Effector memory CD8-positive, alpha-beta T cell (primary cell): ENCODE results near the gene FXYD4.
"Not testable (repeated sequence)": the region's sequence is repeated elsewhere in the genome, so short reads cannot be mapped to it uniquely, and the experiment has no call there.

Experiments used
- ATAC-seq: fragments of 150-1000 bp; cut with Tn5 transposase; replicated peaks from 2 replicates; pipeline ENCODE4 v1.10.0; 2021; ENCODE audit warnings: mild to moderate bottlenecking, moderate library complexity
- DNase-seq, 3 experiments: peaks; one replicate each; pipeline ENCODE4 v3.0.0; 2021
- H3K27ac Mint-ChIP-seq, 2 donors: one replicate each; pipeline ENCODE4 v1.8.0; 2022; ENCODE audit warnings: mild to moderate bottlenecking in 2 of 2, mixed read lengths in 2 of 2, moderate library complexity in 2 of 2
- H3K27me3 Mint-ChIP-seq, 2 donors: one replicate each; pipeline ENCODE4 v1.8.0; 2022; ENCODE audit warnings: mixed read lengths in 2 of 2
- H3K36me3 Mint-ChIP-seq: one replicate; pipeline ENCODE4 v1.8.0; 2022; ENCODE audit warnings: mild to moderate bottlenecking, moderate library complexity, mixed read lengths; ENCODE audit not compliant: insufficient read depth
- H3K4me1 Mint-ChIP-seq, 2 donors: one replicate each; pipeline ENCODE4 v1.8.0; 2022; ENCODE audit warnings: low read depth in 2 of 2, mixed read lengths in 2 of 2
- H3K4me3 Mint-ChIP-seq, 2 donors: one replicate each; pipeline ENCODE4 v1.8.0; 2022; ENCODE audit warnings: mild to moderate bottlenecking in 2 of 2, mixed read lengths in 2 of 2, moderate library complexity in 2 of 2
- H3K9me3 Mint-ChIP-seq, 2 donors: one replicate each; pipeline ENCODE4 v1.8.0; 2022; ENCODE audit warnings: mixed read lengths in 2 of 2

The FXYD4 gene

GRCh38 chr10:43386981-43387677 lies 15.7 kb downstream of the FXYD4 start:
- no peak for ATAC-seq
- H3K36me3 Mint-ChIP-seq, result peaks cover 75% of the 10 kb centered on the region
- H3K27me3 Mint-ChIP-seq, result no peaks in the 10 kb centered on the region
- DNase-seq, result no peak
- peak overlapping the region; percentile 87 to 90 for H3K27ac Mint-ChIP-seq
- peaks cover 44 to 54% of the 10 kb centered on the region in 2 donors for H3K4me1 Mint-ChIP-seq
- H3K9me3 Mint-ChIP-seq, result no peaks in the 10 kb centered on the region
- H3K4me3 Mint-ChIP-seq, result no peak overlapping the region

- Mint-ChIP-seq H3K36me3 (peaks cover 79% of the 10 kb centered on the region), H3K9me3 (no peaks in the 10 kb centered on the region), H3K27ac (peak overlapping the region; percentile 87 to 90), H3K4me1 (peaks cover 48 to 60% of the 10 kb centered on the region in 2 donors), H3K27me3 (no peaks in the 10 kb centered on the region), H3K4me3 (peak overlapping the region in 1 of 2 donors; percentile 44)
- ATAC-seq (no peak), DNase-seq (no peak)
These were observed 16.2 kb downstream of the FXYD4 start for GRCh38 chr10:43387678-43388032.

GRCh38 chr10:43389867-43390266 lies 18.4 kb downstream of the FXYD4 start:
- Mint-ChIP-seq H3K9me3 (no peaks in the 10 kb centered on the region), H3K27ac (peak overlapping the region; percentile 35 to 87), H3K36me3 (peaks cover 95% of the 10 kb centered on the region), H3K27me3 (no peaks in the 10 kb centered on the region), H3K4me3 (no peak overlapping the region), H3K4me1 (peaks cover 58 to 73% of the 10 kb centered on the region in 2 donors)
- DNase-seq, result no peak
- no peak for ATAC-seq

- H3K9me3 Mint-ChIP-seq, result no peaks in the 10 kb centered on the region
- no peak overlapping the region for H3K4me3 Mint-ChIP-seq
- no peak for ATAC-seq
- DNase-seq, result no peak
- H3K36me3 Mint-ChIP-seq, result peaks cover 99% of the 10 kb centered on the region
- no peaks in the 10 kb centered on the region for H3K27me3 Mint-ChIP-seq
- peak overlapping the region; percentile 35 to 87 for H3K27ac Mint-ChIP-seq
- H3K4me1 Mint-ChIP-seq, result peaks cover 61 to 77% of the 10 kb centered on the region in 2 donors
These were observed 18.9 kb downstream of the FXYD4 start for GRCh38 chr10:43390333-43390732.

GRCh38 chr10:43390759-43391158 lies 19.3 kb downstream of the FXYD4 start:
- H3K4me1 Mint-ChIP-seq, result peaks cover 64 to 81% of the 10 kb centered on the region in 2 donors

GRCh38 chr10:43391496-43391895 lies 20.1 kb downstream of the FXYD4 start:
- no peak for ATAC-seq
- Mint-ChIP-seq H3K36me3 (peaks cover 98% of the 10 kb centered on the region), H3K27ac (peak overlapping the region; percentile 44 to 87)

More at GRCh38 chr10:43390759-43391158, 19.3 kb downstream of the FXYD4 start:
- Mint-ChIP-seq H3K36me3 (peaks cover 98% of the 10 kb centered on the region), H3K9me3 (no peaks in the 10 kb centered on the region), H3K27me3 (no peaks in the 10 kb centered on the region), H3K4me3 (no peak overlapping the region), H3K27ac (peak overlapping the region; percentile 35 to 87)
- ATAC-seq, result peak; percentile 69
- DNase-seq, result peak; percentile 18 to 30 (median 19)

GRCh38 chr10:43392748-43393147 lies 21.3 kb downstream of the FXYD4 start:
- H3K27me3 Mint-ChIP-seq, result no peaks in the 10 kb centered on the region
- H3K9me3 Mint-ChIP-seq, result no peaks in the 10 kb centered on the region
- ATAC-seq (no peak), DNase-seq (no peak)
- H3K4me3 Mint-ChIP-seq, result peak overlapping the region in 1 of 2 donors; percentile 37
- H3K36me3 Mint-ChIP-seq, result peaks cover 96% of the 10 kb centered on the region
- H3K4me1 Mint-ChIP-seq, result peaks cover 61 to 81% of the 10 kb centered on the region in 2 donors
- H3K27ac Mint-ChIP-seq, result peak overlapping the region; percentile 44 to 87

More at GRCh38 chr10:43391496-43391895, 20.1 kb downstream of the FXYD4 start:
- DNase-seq, result no peak
- no peaks in the 10 kb centered on the region for H3K27me3 Mint-ChIP-seq
- H3K4me3 Mint-ChIP-seq, result no peak overlapping the region
- no peaks in the 10 kb centered on the region for H3K9me3 Mint-ChIP-seq
- H3K4me1 Mint-ChIP-seq, result peaks cover 70 to 87% of the 10 kb centered on the region in 2 donors

- H3K4me3 Mint-ChIP-seq, H3K9me3 Mint-ChIP-seq, DNase-seq, ATAC-seq, H3K27me3 Mint-ChIP-seq: not testable (repeated sequence)
- peak overlapping the region; percentile 44 to 87 for H3K27ac Mint-ChIP-seq
- peaks cover 63 to 81% of the 10 kb centered on the region in 2 donors for H3K4me1 Mint-ChIP-seq
- peaks cover 96% of the 10 kb centered on the region for H3K36me3 Mint-ChIP-seq
These were observed 21.8 kb downstream of the FXYD4 start for GRCh38 chr10:43393186-43393585.

GRCh38 chr10:43393606-43394360 lies 22.3 kb downstream of the FXYD4 start:
- Mint-ChIP-seq H3K4me3 (peak overlapping the region in 1 of 2 donors; percentile 21), H3K36me3 (peaks cover 91% of the 10 kb centered on the region), H3K27ac (peak overlapping the region; percentile 44 to 87), H3K27me3 (no peaks in the 10 kb centered on the region), H3K4me1 (peaks cover 61 to 79% of the 10 kb centered on the region in 2 donors), H3K9me3 (no peaks in the 10 kb centered on the region)
- no peak for DNase-seq
- no peak for ATAC-seq

GRCh38 chr10:43394868-43395267 lies 23.4 kb downstream of the FXYD4 start:
- Mint-ChIP-seq H3K9me3 (no peaks in the 10 kb centered on the region), H3K27ac (peak overlapping the region; percentile 87 to 98), H3K4me1 (peaks cover 65 to 79% of the 10 kb centered on the region in 2 donors), H3K36me3 (peaks cover 88% of the 10 kb centered on the region), H3K27me3 (no peaks in the 10 kb centered on the region), H3K4me3 (peak overlapping the region; percentile 86 to 97)
- no peak for DNase-seq
- ATAC-seq, result no peak

- Mint-ChIP-seq H3K27me3 (no peaks in the 10 kb centered on the region), H3K27ac (peak overlapping the region; percentile 87 to 98), H3K4me3 (peak overlapping the region; percentile 86 to 97), H3K4me1 (peaks cover 61 to 79% of the 10 kb centered on the region in 2 donors), H3K36me3 (peaks cover 89% of the 10 kb centered on the region), H3K9me3 (no peaks in the 10 kb centered on the region)
- peak in 1 of 3 experiments; percentile 37 for DNase-seq
- ATAC-seq, result peak; percentile 10
These were observed 24.2 kb downstream of the FXYD4 start for GRCh38 chr10:43395571-43396060.

GRCh38 chr10:43396061-43396927 lies 24.9 kb downstream of the FXYD4 start:
- H3K36me3 Mint-ChIP-seq, result peaks cover 87% of the 10 kb centered on the region
- ATAC-seq (peak; percentile 53), DNase-seq (peak; percentile 50 to 52 (median 50))
- peak overlapping the region; percentile 86 to 97 for H3K4me3 Mint-ChIP-seq
- H3K27ac Mint-ChIP-seq, result peak overlapping the region; percentile 87 to 98
- H3K9me3 Mint-ChIP-seq, result no peaks in the 10 kb centered on the region
- no peaks in the 10 kb centered on the region for H3K27me3 Mint-ChIP-seq
- H3K4me1 Mint-ChIP-seq, result peaks cover 58 to 80% of the 10 kb centered on the region in 2 donors
